ENCODE results near the gene SCN2B. TPM values are rescaled to one million over a fixed set of nuclear protein-coding genes. Genes with fewer than 3 reads are reported as not detected.

Gene SCN2B
- total RNA-seq, 2 experiments from 2014 or later: not detected

- POLR2A ChIA-PET: interaction anchor here (0.9 to 1.5 kb wide), 2 partner anchors 22 kb away, joined by 3 to 5 read pairs; no protein-coding TSS in a partner anchor
- ATAC-seq (no peak), DNase-seq (no peak)
- CTCF ChIA-PET: interaction anchor here (0.9 to 5.6 kb wide), 4 partner anchors 23 to 446 kb away, joined by 3 to 41 read pairs (median 5); no protein-coding TSS in a partner anchor
- intact Hi-C loops (cut with micrococcal nuclease): loop anchor here (5.0 kb wide), 1 partner anchor 143 kb away; no protein-coding TSS in a partner anchor
- no peaks in the 10 kb centered on the region for H3K9me3 Mint-ChIP-seq
- H3K36me3 Mint-ChIP-seq (ENCODE audit: low read depth): no peaks in the 10 kb centered on the region
- TF ChIP-seq CTCF (IDR thresholded peaks at IDR 0.05): no peak
- peaks cover 3% of the 10 kb centered on the region for H3K4me1 Mint-ChIP-seq (ENCODE audit: low read depth)
- no peak overlapping the region for H3K4me3 Mint-ChIP-seq
- no peak overlapping the region for H3K27ac Mint-ChIP-seq
- H3K27me3 Mint-ChIP-seq: peaks cover 40% of the 10 kb centered on the region
Measured at GRCh38 chr11:118148856-118149255, 27.6 kb downstream of the SCN2B start.

DNA sequence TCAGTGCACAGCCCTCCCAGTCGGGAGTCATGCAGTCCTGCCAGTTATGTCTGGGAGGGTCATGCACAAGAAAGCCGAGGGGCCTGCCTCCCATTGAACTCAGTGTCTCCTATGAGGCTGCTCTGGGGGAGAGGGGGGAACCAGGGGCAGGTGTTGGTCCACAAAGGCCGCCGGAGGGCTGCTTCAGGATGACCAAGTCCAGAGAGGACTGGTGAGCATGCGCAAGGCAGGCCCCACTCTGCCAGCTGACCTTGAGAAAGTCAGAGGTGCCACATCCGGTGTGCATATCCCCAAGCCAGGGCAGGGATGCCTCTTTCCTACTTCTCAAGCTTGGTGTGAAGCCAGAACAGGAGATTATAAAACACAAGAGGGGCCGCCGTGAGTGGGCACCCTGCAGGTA is 28.2 kb downstream of the SCN2B start:
- Mint-ChIP-seq H3K9me3 (no peaks in the 10 kb centered on the region), H3K36me3 (ENCODE audit: low read depth) (no peaks in the 10 kb centered on the region), H3K4me1 (ENCODE audit: low read depth) (peaks cover 3% of the 10 kb centered on the region), H3K27me3 (peaks cover 38% of the 10 kb centered on the region), H3K4me3 (no peak overlapping the region), H3K27ac (no peak overlapping the region)
- intact Hi-C loops (cut with micrococcal nuclease): loop anchor here (5.0 kb wide), 1 partner anchor 144 kb away; no protein-coding TSS in a partner anchor
- no peak for TF ChIP-seq CTCF (IDR thresholded peaks at IDR 0.05)
- DNase-seq (no peak), ATAC-seq (no peak)
- ChIA-PET POLR2A (interaction anchor here (1.5 kb wide), 1 partner anchor 23 kb away, joined by 5 read pairs; no protein-coding TSS in a partner anchor), CTCF (interaction anchor here (1.9 to 6.8 kb wide), 3 partner anchors 23 to 50 kb away, joined by 6 to 116 read pairs (median 41); no protein-coding TSS in a partner anchor)

DNA sequence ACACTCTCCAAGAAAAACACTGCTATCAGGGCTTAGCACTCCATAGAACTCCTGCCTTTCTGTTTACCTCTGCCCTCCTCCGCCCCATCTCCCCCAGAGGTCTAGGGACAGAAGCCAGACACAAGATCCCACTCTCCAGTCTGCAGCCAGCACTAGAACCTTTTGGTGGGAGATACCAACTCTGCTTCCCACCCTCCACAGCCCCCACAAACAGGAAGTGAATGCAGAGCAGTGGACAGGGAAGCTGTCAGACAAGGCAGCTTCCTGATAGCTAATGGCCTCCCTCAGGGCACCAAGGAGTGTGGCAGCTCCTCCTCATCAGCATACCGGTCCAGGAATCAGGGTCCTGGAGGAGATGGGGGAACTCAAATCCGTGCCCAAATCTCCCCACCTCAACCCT is 28.9 kb downstream of the SCN2B start:
- Mint-ChIP-seq H3K27ac (no peak overlapping the region), H3K9me3 (no peaks in the 10 kb centered on the region), H3K4me1 (ENCODE audit: low read depth) (peaks cover 3% of the 10 kb centered on the region), H3K36me3 (ENCODE audit: low read depth) (no peaks in the 10 kb centered on the region), H3K27me3 (peaks cover 40% of the 10 kb centered on the region), H3K4me3 (no peak overlapping the region)
- POLR2A ChIA-PET: interaction anchor here (0.6 kb wide), 1 partner anchor 254 kb away, joined by 3 read pairs; no protein-coding TSS in a partner anchor
- ATAC-seq (no peak), DNase-seq (no peak)
- intact Hi-C loops (cut with micrococcal nuclease): loop anchor here (5.0 kb wide), 1 partner anchor 145 kb away; no protein-coding TSS in a partner anchor
- no peak for TF ChIP-seq CTCF (IDR thresholded peaks at IDR 0.05)
- CTCF ChIA-PET: interaction anchor here (4.5 to 6.8 kb wide), 2 partner anchors 9 to 24 kb away, joined by 40 to 116 read pairs; no protein-coding TSS in a partner anchor

DNA sequence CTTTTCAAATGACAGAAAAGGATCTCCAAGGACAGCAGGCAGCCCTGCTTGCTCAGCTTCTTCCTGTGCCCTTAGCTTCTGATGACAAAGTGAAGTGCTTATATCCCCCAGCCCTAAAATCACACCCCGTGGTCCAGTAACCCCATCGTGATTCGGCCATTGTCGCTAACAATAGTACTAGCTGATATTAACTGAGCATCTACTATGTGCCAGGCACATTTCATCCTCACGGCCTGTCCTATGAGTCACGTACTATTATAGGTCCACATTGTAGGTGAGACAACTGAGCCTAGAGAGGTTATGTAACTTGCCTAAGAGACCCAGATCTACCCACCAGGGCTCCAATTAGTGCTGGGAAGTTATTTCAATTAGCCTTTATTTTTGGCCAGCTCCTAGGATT is 29.9 kb downstream of the SCN2B start:
- H3K4me1 Mint-ChIP-seq (ENCODE audit: low read depth): peaks cover 3% of the 10 kb centered on the region
- CTCF ChIA-PET: interaction anchor here (1.1 to 6.8 kb wide), 6 partner anchors 10 to 157 kb away, joined by 3 to 116 read pairs (median 6); partner anchors contain the start of gene CD3E
- H3K27me3 Mint-ChIP-seq: peaks cover 45% of the 10 kb centered on the region
- POLR2A ChIA-PET: interaction anchor here (1.4 to 1.7 kb wide), 2 partner anchors 52 to 79 kb away, joined by 4 to 6 read pairs; partner anchors contain the start of gene JAML
- H3K27ac Mint-ChIP-seq: no peak overlapping the region
- TF ChIP-seq CTCF (IDR thresholded peaks at IDR 0.05): no peak
- no peaks in the 10 kb centered on the region for H3K36me3 Mint-ChIP-seq (ENCODE audit: low read depth)
- H3K9me3 Mint-ChIP-seq: no peaks in the 10 kb centered on the region
- intact Hi-C loops (cut with micrococcal nuclease): loop anchor here (5.0 kb wide), 1 partner anchor 146 kb away; no protein-coding TSS in a partner anchor
- H3K4me3 Mint-ChIP-seq: peak overlapping the region; percentile 76
- no peak for DNase-seq
- ATAC-seq: no peak
